AG10803 (cell line): ENCODE data around the gene PLRG1.

Experiments used
- DNase-seq: peaks from one replicate; pipeline ENCODE4 v3.0.0; 2010; ENCODE audit warnings: low read depth
- H3K4me3 ChIP-seq: 2 replicates; pipeline ENCODE4 v1.5.1; 2011; ENCODE audit warnings: mild to moderate bottlenecking, low read length, control low read depth
- CTCF ChIP-seq: conservative IDR thresholded peaks from 2 replicates; pipeline ENCODE4 v1.5.1; 2011; ENCODE audit warnings: mild to moderate bottlenecking, low read length, control low read depth, inconsistent platforms

PLRG1 gene

GRCh38 chr4:154573190-154573870, 23.1 kb upstream of the PLRG1 start:
- no peak for TF ChIP-seq CTCF
- no peak overlapping the region for H3K4me3 ChIP-seq
- DNase-seq, result no peak

GRCh38 chr4:154569584-154569983, 19.4 kb upstream of the PLRG1 start:
- no peak for TF ChIP-seq CTCF
- H3K4me3 ChIP-seq, result no peak overlapping the region
- no peak for DNase-seq

- no peak for DNase-seq
- no peak overlapping the region for H3K4me3 ChIP-seq
- no peak for TF ChIP-seq CTCF
Measured at GRCh38 chr4:154569028-154569427, 18.8 kb upstream of the PLRG1 start.

- no peak overlapping the region for H3K4me3 ChIP-seq
- TF ChIP-seq CTCF, result no peak
- no peak for DNase-seq
Measured at GRCh38 chr4:154566639-154567204, 16.5 kb upstream of the PLRG1 start.

- DNase-seq, result no peak
- H3K4me3 ChIP-seq, result no peak overlapping the region
- no peak for TF ChIP-seq CTCF
Measured at GRCh38 chr4:154565704-154566103, 15.5 kb upstream of the PLRG1 start.

GRCh38 chr4:154564311-154564710, 14.1 kb upstream of the PLRG1 start:
- no peak overlapping the region for H3K4me3 ChIP-seq
- no peak for TF ChIP-seq CTCF
- DNase-seq, result no peak

GRCh38 chr4:154562697-154563254, 12.6 kb upstream of the PLRG1 start, which contains the start of gene FGB:
Gene FGB (plus strand): TSS chr4:154563011. CDS start chr4:154563019, 8 bp downstream.
- DNase-seq, result no peak
- H3K4me3 ChIP-seq, result no peak within 1 kb of the TSS
- TF ChIP-seq CTCF, result no peak
